AG09309 (cell line): ENCODE data around the gene PGC.

Experiments used
- DNase-seq: peaks from one replicate; pipeline ENCODE4 v3.0.0-alpha.2; 2010; ENCODE audit warnings: low read depth
- H3K4me3 ChIP-seq: 2 replicates; pipeline ENCODE4 v1.5.1; 2011; ENCODE audit warnings: mild to moderate bottlenecking, low read depth, low read length, moderate library complexity; ENCODE audit not compliant: control insufficient read depth
- TF ChIP-seq, protein P1 (sequence below): IDR thresholded peaks from 2 replicates; pipeline ENCODE4 v1.5.1; 2011; ENCODE audit warnings: mild to moderate bottlenecking, low read depth, low read length, inconsistent platforms; ENCODE audit not compliant: insufficient read depth, control insufficient read depth; ENCODE audit errors: missing control alignments

The PGC gene

GRCh38 chr6:41748542-41748941, 1.3 kb upstream of the PGC start:
- TF ChIP-seq, protein P1, sequence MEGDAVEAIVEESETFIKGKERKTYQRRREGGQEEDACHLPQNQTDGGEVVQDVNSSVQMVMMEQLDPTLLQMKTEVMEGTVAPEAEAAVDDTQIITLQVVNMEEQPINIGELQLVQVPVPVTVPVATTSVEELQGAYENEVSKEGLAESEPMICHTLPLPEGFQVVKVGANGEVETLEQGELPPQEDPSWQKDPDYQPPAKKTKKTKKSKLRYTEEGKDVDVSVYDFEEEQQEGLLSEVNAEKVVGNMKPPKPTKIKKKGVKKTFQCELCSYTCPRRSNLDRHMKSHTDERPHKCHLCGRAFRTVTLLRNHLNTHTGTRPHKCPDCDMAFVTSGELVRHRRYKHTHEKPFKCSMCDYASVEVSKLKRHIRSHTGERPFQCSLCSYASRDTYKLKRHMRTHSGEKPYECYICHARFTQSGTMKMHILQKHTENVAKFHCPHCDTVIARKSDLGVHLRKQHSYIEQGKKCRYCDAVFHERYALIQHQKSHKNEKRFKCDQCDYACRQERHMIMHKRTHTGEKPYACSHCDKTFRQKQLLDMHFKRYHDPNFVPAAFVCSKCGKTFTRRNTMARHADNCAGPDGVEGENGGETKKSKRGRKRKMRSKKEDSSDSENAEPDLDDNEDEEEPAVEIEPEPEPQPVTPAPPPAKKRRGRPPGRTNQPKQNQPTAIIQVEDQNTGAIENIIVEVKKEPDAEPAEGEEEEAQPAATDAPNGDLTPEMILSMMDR: no peak
- H3K4me3 ChIP-seq: no peak overlapping the region
- no peak for DNase-seq

DNA sequence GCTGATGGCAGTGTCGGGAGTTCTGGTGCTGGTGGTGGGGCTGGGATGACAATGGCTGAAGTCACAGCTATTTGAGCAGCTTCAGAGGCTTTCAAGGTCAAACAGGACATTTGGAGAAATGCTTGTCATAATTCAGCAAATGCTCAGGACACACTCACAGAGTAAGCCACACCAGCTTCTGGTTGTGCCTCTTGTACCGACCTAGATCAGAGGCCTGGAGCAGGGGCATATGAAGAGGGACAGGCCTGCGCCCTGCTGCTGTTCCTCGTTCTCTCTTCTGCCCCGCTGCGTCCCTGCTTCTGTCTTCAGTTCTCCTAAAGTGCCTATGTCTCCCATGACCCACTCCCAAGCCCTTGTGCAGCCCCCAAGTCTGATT, 893 bp upstream of the PGC start:
- no peak for DNase-seq
- TF ChIP-seq, protein P1: no peak
- H3K4me3 ChIP-seq: no peak overlapping the region

GRCh38 chr6:41746107-41746506, 1.1 kb downstream of the PGC start:
- TF ChIP-seq, protein P1: no peak
- DNase-seq: no peak
- H3K4me3 ChIP-seq: no peak overlapping the region

DNA sequence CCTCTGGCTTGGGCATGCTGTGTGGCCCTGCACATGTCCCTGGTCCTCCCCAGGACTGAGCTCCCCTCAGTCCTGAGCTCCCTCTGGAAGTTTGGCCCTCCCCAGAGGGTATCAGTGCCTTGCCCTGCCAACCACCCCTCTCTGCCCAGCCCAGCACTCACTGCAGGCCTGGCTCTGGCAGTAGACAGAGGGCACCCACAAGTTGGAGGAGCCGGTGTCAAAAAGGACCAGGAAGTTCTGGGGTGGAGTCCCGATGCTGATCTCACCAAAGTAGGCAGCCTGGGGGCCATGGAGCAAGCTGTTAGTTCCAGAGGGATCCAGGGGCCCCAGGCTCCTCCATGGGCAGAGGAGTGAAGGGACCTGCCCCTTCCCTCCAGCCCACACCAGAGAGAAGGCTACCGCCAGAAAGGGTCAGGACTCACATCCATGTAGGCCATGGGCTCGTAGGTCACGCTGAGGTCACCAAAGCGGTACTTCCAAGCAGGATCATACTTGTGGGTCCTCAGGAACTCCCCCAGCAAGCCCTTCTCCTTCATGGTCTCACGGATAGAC, 2.9 kb downstream of the PGC start:
- no peak overlapping the region for H3K4me3 ChIP-seq
- TF ChIP-seq, protein P1: no peak
- no peak for DNase-seq

GRCh38 chr6:41743406-41744235, 3.6 kb downstream of the PGC start:
- no peak for DNase-seq
- TF ChIP-seq, protein P1: no peak
- H3K4me3 ChIP-seq: no peak overlapping the region

- DNase-seq: no peak
- TF ChIP-seq, protein P1: no peak
- H3K4me3 ChIP-seq: no peak overlapping the region
Observed at GRCh38 chr6:41741625-41742490, 5.3 kb downstream of the PGC start.
